Body of pancreas (tissue), 4 donors: ENCODE measurements around the gene EVX2. TPM values are rescaled to one million over a fixed set of nuclear protein-coding genes. Genes with fewer than 3 reads are reported as not detected.

ENCODE experiments used
- ATAC-seq: fragments of 150-250 bp; one replicate; pipeline ENCODE4 v1.9.1; 2016
- DNase-seq, 4 donors: peaks; one replicate each; pipeline ENCODE4 v3.0.0-alpha.2; 2019
- H3K27ac ChIP-seq, 4 donors: fragments of 200-600 bp; sonication (generic); 1 replicate in 3 of 4; 2 replicates in 1 of 4; pipeline versions ENCODE4 v1.5.1 to v1.6.1; 2016 to 2019; ENCODE audit warnings: mild to moderate bottlenecking in 1 of 4, mixed read lengths in 1 of 4, moderate library complexity in 1 of 4
- H3K27me3 ChIP-seq, 2 donors: fragments of 200-600 bp; sonication (generic); one replicate each; pipeline ENCODE4 v1.6.0; 2016; ENCODE audit warnings: mild to moderate bottlenecking in 1 of 2
- H3K36me3 ChIP-seq, 2 donors: fragments of 200-600 bp; sonication (generic); replicated peaks in 1 of 2; 2 replicates each; pipeline ENCODE4 v1.5.1; 2016; ENCODE audit warnings: low read depth in 2 of 2; ENCODE audit not compliant: insufficient read depth in 1 of 2
- H3K4me1 ChIP-seq: fragments of 200-600 bp; sonication (generic); one replicate; pipeline ENCODE4 v1.6.0; 2016
- H3K4me3 ChIP-seq, 2 donors: fragments of 200-600 bp; sonication (generic); 1 replicate in 1 of 2; 2 replicates in 1 of 2; pipeline ENCODE4 v1.5.1; 2016 to 2019
- H3K9me3 ChIP-seq, 3 donors: fragments of 200-600 bp; sonication (generic); 1 replicate in 2 of 3; 2 replicates in 1 of 3; pipeline ENCODE4 v1.5.1; 2016
- POLR2A ChIP-seq, 3 donors: fragments of 450-650 bp; IDR thresholded peaks; one replicate each; pipeline ENCODE4 v1.6.1; 2016; ENCODE audit warnings: antibody characterized with exemption in 3 of 3, mild to moderate bottlenecking in 2 of 3
- WGBS, 2 donors: methylation state at CpG; one replicate each; pipeline ENCODE4 v1.1.5; 2017; 5-methylcytosine and 5-hydroxymethylcytosine counted together
- intact Hi-C: fragments of 100-400 bp; cut with DNase I; formaldehyde crosslinking; loops from one replicate; pipeline ENCODE4 v1.15.1; 2023
- total RNA-seq, 2 donors: library from RNA; depleted of rRNA; stranded (reverse); fragments of >200 nt; gene quantifications; one replicate each; pipeline ENCODE4 v1.1.0, GENCODE V29; 2016
- TF ChIP-seq, protein P1 (sequence below), 7 experiments: fragments of 450-650 bp in 4 of 7; fragments of 200-600 bp in 3 of 7; sonication (generic) in 3 of 7; IDR thresholded peaks; one replicate each; pipeline ENCODE4 v1.5.1; 2016 to 2019; ENCODE audit warnings: antibody characterized with exemption in 7 of 7

EVX2 gene
- total RNA-seq, 2 donors from 2014 or later: not detected

DNA sequence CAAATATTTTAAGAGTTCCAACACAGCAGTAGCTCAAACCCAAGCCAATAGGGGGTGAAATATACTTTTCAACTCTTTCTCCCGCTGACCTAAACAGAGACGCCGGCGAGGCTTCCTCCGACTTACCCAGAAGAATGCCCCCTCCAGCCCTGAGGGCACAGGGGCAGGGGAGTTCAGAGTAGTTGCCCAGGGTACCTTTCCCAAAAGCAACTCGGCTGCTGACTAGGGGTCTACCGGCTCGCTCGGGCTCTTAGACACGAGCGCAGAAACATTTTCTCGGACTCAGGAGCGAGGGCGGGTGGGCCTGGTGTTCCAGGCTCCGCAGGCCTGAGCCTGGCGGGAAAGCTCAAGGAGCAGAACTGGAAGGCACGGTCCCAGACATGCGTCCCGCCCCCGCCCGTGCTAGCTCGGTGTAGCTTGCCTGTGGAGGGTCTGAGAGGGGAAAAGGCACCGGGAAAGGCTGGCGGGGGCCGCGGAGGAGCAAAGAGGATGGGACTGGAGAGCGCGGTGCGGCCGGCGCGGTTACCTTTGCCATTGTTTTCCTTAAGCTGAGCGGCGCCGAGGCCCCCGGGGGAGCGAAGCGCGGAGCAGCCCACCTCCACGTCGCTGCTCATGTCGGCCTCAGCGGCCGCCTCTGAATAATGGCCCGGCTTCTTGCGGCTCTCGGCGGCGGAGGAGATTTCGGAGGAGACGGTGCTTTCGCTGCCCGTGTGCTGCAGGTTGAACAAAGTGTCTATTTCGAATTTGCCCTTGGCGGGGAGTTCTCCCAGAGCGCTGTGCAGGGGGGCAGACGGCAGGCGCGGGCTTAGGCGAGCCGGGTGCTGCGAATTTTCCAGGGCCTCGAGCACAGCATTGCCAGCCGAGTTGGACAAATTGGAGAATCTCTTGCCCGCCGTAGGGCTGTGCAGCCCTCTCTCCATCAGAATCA lies 674 bp downstream of the EVX2 start:
- ATAC-seq: no peak
- no peak overlapping the region for H3K27ac ChIP-seq

DNA sequence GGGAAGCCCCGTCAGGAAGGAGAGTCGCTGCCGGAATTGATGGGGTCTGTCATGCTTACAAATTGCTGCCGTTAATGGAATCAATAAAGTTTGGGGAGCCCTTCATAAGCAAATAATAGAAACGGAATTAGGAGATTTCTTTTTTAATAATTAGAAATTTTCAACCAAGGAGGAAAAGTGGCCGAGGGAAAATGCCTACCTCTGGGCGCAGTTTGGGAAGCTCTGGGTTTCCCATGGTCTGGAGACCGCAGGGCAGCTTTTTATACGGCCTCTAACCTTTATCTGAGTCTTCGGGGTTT lies 1.3 kb downstream of the EVX2 start:
- DNase-seq: no peak
- intact Hi-C loops: loop anchor here (10.0 kb wide), 1 partner anchor 718 kb away; no protein-coding TSS in a partner anchor
- H3K27ac ChIP-seq: no peak overlapping the region
- WGBS, 2 donors: 7 to 11% methylated on average over 10 of the region's 10 CpGs
- H3K4me3 ChIP-seq: no peak overlapping the region
- no peak for ATAC-seq
- H3K4me1 ChIP-seq: peaks cover 34% of the 10 kb centered on the region
- peaks cover 0 to 8% (median 0%) of the 10 kb centered on the region in 3 donors for H3K9me3 ChIP-seq
- no peaks in the 10 kb centered on the region for H3K36me3 ChIP-seq
- peaks cover under 1 to 89% of the 10 kb centered on the region in 2 donors for H3K27me3 ChIP-seq
- TF ChIP-seq, protein P1, sequence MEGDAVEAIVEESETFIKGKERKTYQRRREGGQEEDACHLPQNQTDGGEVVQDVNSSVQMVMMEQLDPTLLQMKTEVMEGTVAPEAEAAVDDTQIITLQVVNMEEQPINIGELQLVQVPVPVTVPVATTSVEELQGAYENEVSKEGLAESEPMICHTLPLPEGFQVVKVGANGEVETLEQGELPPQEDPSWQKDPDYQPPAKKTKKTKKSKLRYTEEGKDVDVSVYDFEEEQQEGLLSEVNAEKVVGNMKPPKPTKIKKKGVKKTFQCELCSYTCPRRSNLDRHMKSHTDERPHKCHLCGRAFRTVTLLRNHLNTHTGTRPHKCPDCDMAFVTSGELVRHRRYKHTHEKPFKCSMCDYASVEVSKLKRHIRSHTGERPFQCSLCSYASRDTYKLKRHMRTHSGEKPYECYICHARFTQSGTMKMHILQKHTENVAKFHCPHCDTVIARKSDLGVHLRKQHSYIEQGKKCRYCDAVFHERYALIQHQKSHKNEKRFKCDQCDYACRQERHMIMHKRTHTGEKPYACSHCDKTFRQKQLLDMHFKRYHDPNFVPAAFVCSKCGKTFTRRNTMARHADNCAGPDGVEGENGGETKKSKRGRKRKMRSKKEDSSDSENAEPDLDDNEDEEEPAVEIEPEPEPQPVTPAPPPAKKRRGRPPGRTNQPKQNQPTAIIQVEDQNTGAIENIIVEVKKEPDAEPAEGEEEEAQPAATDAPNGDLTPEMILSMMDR (IDR thresholded peaks at IDR 0.05): no peak
- no peak for TF ChIP-seq POLR2A (IDR thresholded peaks at IDR 0.05)

More for the DNA sequence above, 674 bp downstream of the EVX2 start:
- TF ChIP-seq, protein P1 (IDR thresholded peaks at IDR 0.05): no peak
- TF ChIP-seq POLR2A (IDR thresholded peaks at IDR 0.05): no peak
- Histone ChIP-seq H3K4me3 (no peak overlapping the region), H3K36me3 (no peaks in the 10 kb centered on the region), H3K27me3 (peaks cover 6 to 92% of the 10 kb centered on the region in 2 donors), H3K9me3 (peaks cover 0 to 8% (median 0%) of the 10 kb centered on the region in 3 donors), H3K4me1 (peaks cover 40% of the 10 kb centered on the region)
- intact Hi-C loops: loop anchor here (10.0 kb wide), 1 partner anchor 718 kb away; no protein-coding TSS in a partner anchor
- DNase-seq: no peak
- WGBS, 2 donors: 3 to 9% methylated on average over 33 to 66 of the region's 66 CpGs

DNA sequence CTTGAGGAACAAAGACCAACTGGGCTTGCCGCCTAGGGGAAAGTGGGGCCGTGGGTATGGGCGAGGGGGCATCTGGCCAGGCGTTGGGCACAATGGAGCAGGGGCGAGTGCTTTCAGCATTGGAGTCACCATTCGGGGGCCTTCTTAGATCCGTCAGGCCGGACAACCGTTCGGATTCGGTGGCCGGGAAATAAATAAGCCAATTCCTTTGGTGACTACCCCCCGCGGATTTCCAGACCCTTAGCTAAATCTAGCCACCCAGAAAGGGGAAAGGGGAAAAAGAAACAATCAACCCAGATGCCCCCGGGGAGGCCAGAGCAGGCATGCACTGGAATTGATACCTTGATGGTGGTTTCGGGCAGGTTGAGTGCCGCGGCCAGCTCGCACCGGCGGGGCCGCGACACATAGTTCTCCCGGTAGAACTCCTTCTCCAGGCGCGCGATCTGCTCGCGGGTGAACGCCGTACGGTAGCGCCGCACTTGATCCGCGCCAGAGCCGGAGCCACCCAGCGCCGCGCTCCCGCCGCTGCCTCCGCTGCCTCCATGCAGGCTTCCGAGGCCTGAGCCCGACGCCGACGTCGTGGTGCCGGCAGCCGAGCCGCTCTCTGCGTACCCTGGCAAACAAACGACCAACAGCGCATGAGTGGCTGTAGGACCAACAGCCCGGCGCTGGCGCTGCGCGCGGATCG lies 1.8 kb downstream of the EVX2 start:
- H3K4me1 ChIP-seq: peaks cover 34% of the 10 kb centered on the region
- no peaks in the 10 kb centered on the region for H3K36me3 ChIP-seq
- TF ChIP-seq POLR2A (IDR thresholded peaks at IDR 0.05): no peak
- ATAC-seq (no peak), DNase-seq (no peak)
- peaks cover 0 to 8% (median 0%) of the 10 kb centered on the region in 3 donors for H3K9me3 ChIP-seq
- H3K27me3 ChIP-seq: peaks cover 0 to 89% of the 10 kb centered on the region in 2 donors
- 7 to 9% methylated on average over 19 to 61 of the region's 62 CpGs for WGBS, 2 donors
- intact Hi-C loops: loop anchor here (10.0 kb wide), 1 partner anchor 717 kb away; no protein-coding TSS in a partner anchor
- H3K4me3 ChIP-seq: no peak overlapping the region
- H3K27ac ChIP-seq: no peak overlapping the region

DNA sequence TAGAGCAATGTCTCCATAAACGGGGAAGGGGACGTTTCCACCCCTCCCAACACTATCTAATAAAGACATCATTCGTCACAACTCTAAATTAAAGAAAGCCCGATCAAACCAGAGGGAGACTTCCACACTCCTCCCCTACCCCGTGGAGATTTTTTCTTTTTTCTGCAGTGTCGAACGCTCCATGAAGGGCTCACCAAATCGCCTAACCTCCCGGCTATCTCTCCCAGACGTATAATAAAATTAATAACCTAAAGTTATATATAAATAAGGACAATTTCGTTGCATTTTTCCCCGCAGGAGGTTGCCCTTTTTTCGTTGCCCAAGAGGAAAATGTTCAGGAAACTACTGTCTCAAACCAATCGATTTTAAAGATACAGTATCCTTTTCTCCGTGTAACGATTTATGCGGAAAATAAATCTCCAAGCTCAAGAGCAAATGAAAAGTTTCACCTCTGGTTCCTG lies 2.4 kb downstream of the EVX2 start:
- peaks cover 34% of the 10 kb centered on the region for H3K4me1 ChIP-seq
- peaks cover 0 to 88% of the 10 kb centered on the region in 2 donors for H3K27me3 ChIP-seq
- DNase-seq: no peak
- TF ChIP-seq, protein P1 (IDR thresholded peaks at IDR 0.05): no peak
- no peak for TF ChIP-seq POLR2A (IDR thresholded peaks at IDR 0.05)
- WGBS, 2 donors: 5 to 10% methylated on average over 17 of the region's 17 CpGs
- H3K9me3 ChIP-seq: peaks cover 0 to 8% (median 0%) of the 10 kb centered on the region in 3 donors
- H3K4me3 ChIP-seq: no peak overlapping the region
- no peak overlapping the region for H3K27ac ChIP-seq
- intact Hi-C loops: loop anchor here (10.0 kb wide), 1 partner anchor 717 kb away; no protein-coding TSS in a partner anchor
- no peaks in the 10 kb centered on the region for H3K36me3 ChIP-seq
- ATAC-seq: no peak
